LNCaP clone FGC (cell line): ENCODE data around the gene NUDT1.

ENCODE experiments used
- DNase-seq: peaks from one replicate; pipeline ENCODE4 v3.0.0-alpha.2; 2011; ENCODE audit warnings: low read depth
- H3K4me3 ChIP-seq: 2 replicates; pipeline ENCODE4 v1.5.1; 2011; ENCODE audit warnings: mild to moderate bottlenecking, low read depth, low read length, control low read depth
- TF ChIP-seq, protein P1 (sequence below): IDR thresholded peaks from 2 replicates; pipeline ENCODE4 v1.5.1; 2012; ENCODE audit warnings: mild to moderate bottlenecking; ENCODE audit not compliant: control insufficient read depth, insufficient read depth; ENCODE audit errors: extremely low read depth

Gene NUDT1

GRCh38 chr7:2212906-2213305 lies 29.1 kb upstream of the NUDT1 start:
- H3K4me3 ChIP-seq = no peak overlapping the region
- TF ChIP-seq, protein P1, sequence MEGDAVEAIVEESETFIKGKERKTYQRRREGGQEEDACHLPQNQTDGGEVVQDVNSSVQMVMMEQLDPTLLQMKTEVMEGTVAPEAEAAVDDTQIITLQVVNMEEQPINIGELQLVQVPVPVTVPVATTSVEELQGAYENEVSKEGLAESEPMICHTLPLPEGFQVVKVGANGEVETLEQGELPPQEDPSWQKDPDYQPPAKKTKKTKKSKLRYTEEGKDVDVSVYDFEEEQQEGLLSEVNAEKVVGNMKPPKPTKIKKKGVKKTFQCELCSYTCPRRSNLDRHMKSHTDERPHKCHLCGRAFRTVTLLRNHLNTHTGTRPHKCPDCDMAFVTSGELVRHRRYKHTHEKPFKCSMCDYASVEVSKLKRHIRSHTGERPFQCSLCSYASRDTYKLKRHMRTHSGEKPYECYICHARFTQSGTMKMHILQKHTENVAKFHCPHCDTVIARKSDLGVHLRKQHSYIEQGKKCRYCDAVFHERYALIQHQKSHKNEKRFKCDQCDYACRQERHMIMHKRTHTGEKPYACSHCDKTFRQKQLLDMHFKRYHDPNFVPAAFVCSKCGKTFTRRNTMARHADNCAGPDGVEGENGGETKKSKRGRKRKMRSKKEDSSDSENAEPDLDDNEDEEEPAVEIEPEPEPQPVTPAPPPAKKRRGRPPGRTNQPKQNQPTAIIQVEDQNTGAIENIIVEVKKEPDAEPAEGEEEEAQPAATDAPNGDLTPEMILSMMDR = no peak
- no peak for DNase-seq

DNA sequence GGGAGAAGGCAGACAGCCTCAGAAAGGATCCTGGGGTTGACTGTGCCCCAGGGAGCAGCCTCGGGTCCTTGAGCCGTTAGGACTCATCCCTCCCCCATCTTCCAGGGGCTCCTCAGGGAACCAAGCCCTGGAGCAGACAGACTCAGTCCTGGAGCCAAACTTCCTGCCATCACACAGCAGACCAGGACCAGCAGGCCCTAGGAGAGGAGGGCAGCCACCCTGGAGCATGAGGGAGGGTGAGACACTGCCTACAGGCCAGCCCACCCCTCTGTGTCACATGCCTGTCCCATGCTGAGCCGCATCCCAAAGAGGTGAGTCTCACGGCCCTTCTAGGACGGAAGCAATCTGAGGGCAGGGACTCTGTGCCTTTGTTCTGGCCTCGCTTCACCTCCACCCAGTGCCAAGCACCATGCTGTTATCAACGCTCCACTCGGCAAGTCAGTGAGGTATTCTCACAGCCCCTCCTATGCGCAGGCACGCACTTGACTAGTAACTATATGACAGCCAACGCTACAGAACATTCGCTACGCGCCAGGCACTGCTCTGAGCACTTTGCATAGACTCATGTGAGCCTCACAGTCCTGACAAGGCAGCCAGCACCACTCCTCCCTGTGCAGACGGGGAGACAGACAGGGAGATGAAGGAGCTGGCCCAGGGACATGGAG lies 28.3 kb upstream of the NUDT1 start:
- no peak for DNase-seq
- H3K4me3 ChIP-seq = no peak overlapping the region
- TF ChIP-seq, protein P1 = no peak

DNA sequence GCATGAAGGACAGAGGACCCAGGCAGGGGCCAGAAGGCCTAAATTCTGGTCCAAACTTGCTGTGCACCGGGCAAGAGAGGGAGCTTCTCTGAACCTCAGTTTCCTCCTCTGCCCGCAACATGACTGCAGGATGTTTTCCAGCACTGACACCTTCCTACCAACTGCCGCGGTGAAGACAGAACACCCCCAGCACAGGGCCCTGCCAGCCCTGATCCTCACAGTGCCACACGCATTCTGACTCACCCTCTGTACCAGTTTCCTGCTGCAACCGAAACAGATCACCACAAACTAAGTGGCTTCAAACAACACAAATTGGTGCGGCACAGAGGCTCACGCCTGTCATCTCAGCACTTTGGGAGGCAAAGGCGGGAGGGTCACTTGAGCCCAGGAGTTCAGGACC lies 27.4 kb upstream of the NUDT1 start:
- DNase-seq = no peak
- no peak overlapping the region for H3K4me3 ChIP-seq
- TF ChIP-seq, protein P1 = no peak

DNA sequence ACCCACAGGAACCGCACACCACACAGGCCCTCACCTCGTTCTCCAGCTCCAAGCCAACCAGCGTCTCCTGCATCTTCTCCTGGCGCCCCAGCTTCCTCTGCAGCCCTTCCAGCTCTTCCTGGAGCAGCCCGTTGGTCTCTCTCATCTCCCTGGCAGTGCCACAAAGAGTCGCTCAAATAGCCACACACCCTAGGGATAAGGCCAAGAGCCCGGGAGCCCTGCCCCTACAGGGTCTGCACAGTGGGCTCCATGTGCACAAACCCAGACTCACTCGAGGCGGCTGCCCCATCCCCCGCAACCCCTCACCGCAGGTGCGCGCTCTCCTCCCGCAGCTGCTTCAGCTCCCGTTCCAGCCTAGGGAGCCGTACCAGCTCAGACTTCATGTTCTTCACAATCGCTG lies 26.2 kb upstream of the NUDT1 start:
- no peak overlapping the region for H3K4me3 ChIP-seq
- TF ChIP-seq, protein P1 = no peak
- no peak for DNase-seq

DNA sequence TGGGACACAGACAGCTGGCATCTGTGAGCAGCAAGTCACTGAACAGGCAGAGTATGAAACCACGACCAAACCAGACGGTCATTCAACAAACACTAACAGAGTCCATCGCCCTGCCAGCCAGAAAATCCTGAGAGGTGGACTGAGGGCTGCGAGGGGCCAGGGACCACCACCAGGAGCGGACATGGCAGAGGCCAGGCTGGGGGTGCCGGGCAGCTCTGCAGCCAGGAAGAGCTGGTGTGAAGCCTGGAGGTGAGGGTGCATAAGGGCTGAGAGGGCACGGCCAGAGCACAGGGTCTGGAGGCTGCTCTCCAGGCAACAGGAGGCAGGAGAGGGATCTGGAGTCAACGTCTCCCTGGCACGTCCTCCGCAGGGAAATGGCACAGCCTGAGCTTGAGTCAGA lies 24.8 kb upstream of the NUDT1 start:
- TF ChIP-seq, protein P1 = no peak
- no peak for DNase-seq
- H3K4me3 ChIP-seq = no peak overlapping the region

GRCh38 chr7:2217716-2218443 lies 24.1 kb upstream of the NUDT1 start:
- TF ChIP-seq, protein P1 = no peak
- DNase-seq = no peak
- no peak overlapping the region for H3K4me3 ChIP-seq

DNA sequence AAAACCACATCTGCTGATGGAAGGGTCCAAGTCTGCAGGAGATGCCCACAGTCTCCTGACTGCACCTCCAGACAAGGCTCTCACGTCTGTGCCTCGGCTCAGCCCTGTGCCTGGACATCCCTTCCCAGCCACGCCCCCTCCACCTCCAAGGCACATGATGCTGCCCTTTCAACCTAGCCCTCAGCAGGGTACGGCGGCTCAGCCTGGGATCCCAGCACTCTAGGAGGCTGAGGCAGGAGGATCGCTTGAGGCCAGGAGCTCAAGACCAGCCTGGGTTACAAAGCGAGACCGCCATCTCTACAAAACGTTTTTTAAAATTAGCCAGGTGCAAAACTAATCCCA lies 23.6 kb upstream of the NUDT1 start:
- no peak for DNase-seq
- no peak overlapping the region for H3K4me3 ChIP-seq
- TF ChIP-seq, protein P1 = no peak
